ENCODE data around the gene YJEFN3.

GRCh38 chr19:19523177-19523576, 5.5 kb upstream of the YJEFN3 start:
- TF ChIP-seq CTCF (IDR thresholded peaks at IDR 0.05) (no peak), POLR2A (IDR thresholded peaks at IDR 0.05) (no peak)

Measured in esophagus squamous epithelium (tissue), 4 donors.